Transverse colon (tissue), 4 donors: Measurements from ENCODE around the gene MAPKAP1. TPM values are rescaled to one million over a fixed set of nuclear protein-coding genes. Genes with fewer than 3 reads are reported as not detected.

ENCODE experiments used
- DNase-seq: peaks from one replicate; pipeline ENCODE4 v3.0.0-alpha.2; 2019
- H3K27ac ChIP-seq, 4 donors: fragments of 200-600 bp; sonication (generic); 2 replicates each; pipeline ENCODE4 v1.5.1; 2016 to 2018; ENCODE audit warnings: inconsistent platforms in 4 of 4
- H3K27me3 ChIP-seq: fragments of 200-600 bp; sonication (generic); 2 replicates; pipeline ENCODE4 v1.5.1; 2017; ENCODE audit warnings: inconsistent platforms
- H3K36me3 ChIP-seq, 4 donors: fragments of 200-600 bp; sonication (generic); 2 replicates each; pipeline ENCODE4 v1.5.1; 2017 to 2019; ENCODE audit warnings: inconsistent platforms in 4 of 4
- H3K4me1 ChIP-seq, 4 donors: fragments of 200-600 bp; sonication (generic); 2 replicates each; pipeline ENCODE4 v1.5.1; 2017 to 2020; ENCODE audit warnings: inconsistent platforms in 4 of 4
- H3K4me3 ChIP-seq, 4 donors: fragments of 200-600 bp; sonication (generic); 1 replicate in 1 of 4; 2 replicates in 3 of 4; pipeline versions ENCODE4 v1.5.1 to v1.6.1; 2017 to 2019; ENCODE audit warnings: inconsistent platforms in 4 of 4
- H3K9me3 ChIP-seq, 2 donors: fragments of 200-600 bp; sonication (generic); 2 replicates each; pipeline ENCODE4 v1.5.1; 2017 to 2019; ENCODE audit warnings: inconsistent platforms in 2 of 2
- EP300 ChIP-seq: sonication (generic); formaldehyde crosslinking; IDR thresholded peaks from one replicate; pipeline ENCODE4 v1.6.1; 2017; ENCODE audit warnings: antibody characterized with exemption, low read depth
- POLR2A ChIP-seq: fragments of 450-650 bp; IDR thresholded peaks from one replicate; pipeline ENCODE4 v1.6.1; 2016; ENCODE audit warnings: antibody characterized with exemption, mild to moderate bottlenecking, moderate library complexity
- POLR2AphosphoS5 ChIP-seq, 3 donors: sonication (generic); formaldehyde crosslinking; IDR thresholded peaks; one replicate each; pipeline ENCODE4 v1.6.1; 2016; ENCODE audit warnings: antibody characterized with exemption in 3 of 3
- WGBS, 2 donors: methylation state at CpG; one replicate each; pipeline ENCODE4 v1.1.5; 2018; ENCODE audit warnings: low coverage in 1 of 2; 5-methylcytosine and 5-hydroxymethylcytosine counted together
- in situ Hi-C, 4 donors: fragments of 200-750 bp; cut with MboI; loops; one replicate each; pipeline versions ENCODE4 v1.15.0 to v1.15.1; 2017; ENCODE audit warnings: low sequenced_read_pairs in 3 of 4, low pct_ligation_motif_present in 1 of 4, low pct_unique_long_range_greater_than_20kb in 1 of 4
- intact Hi-C: fragments of 100-400 bp; cut with DNase I; formaldehyde crosslinking; loops from one replicate; pipeline ENCODE4 v1.15.1; 2023; ENCODE audit warnings: low total_unique reads
- total RNA-seq, 4 donors: library from RNA; depleted of rRNA; stranded (reverse); fragments of >200 nt; gene quantifications; one replicate each; pipeline ENCODE4 v1.1.0, GENCODE V29; 2016
- TF ChIP-seq, protein P1 (sequence below), 5 experiments: fragments of 200-600 bp in 3 of 5; fragments of 450-650 bp in 2 of 5; sonication (generic) in 3 of 5; IDR thresholded peaks; 1 replicate in 2 of 5; 2 replicates in 3 of 5; pipeline ENCODE4 v1.5.1; 2016 to 2017; ENCODE audit warnings: antibody characterized with exemption in 5 of 5, inconsistent platforms in 3 of 5, mild to moderate bottlenecking in 2 of 5, moderate library complexity in 1 of 5

The MAPKAP1 gene
- total RNA-seq, 4 donors from 2014 or later, result 59.8 to 83.4 (median 71.2) TPM

DNA sequence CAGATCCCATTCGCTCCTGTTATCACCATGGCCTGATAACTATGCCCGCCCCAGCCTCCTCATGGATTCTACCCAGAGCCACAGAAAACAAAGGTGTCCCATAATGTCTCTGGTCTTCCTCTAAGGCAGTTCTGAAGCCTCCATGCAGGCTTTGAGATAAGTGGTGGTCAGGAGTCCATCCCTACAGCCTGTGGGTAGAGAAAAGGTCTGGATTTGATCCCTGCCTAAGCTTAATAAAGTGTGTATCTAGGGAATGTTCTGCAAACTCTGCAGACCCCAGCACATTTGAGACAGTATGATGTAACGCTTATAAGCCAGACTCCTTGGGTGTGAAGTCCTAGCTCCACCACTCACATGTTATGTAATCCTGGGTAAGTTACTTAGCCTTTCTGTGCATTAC lies 187.3 kb downstream of the MAPKAP1 start:
- no peak overlapping the region for H3K27ac ChIP-seq
- H3K4me3 ChIP-seq, result no peak overlapping the region
- TF ChIP-seq POLR2A (no peak), EP300 (no peak), POLR2AphosphoS5 (IDR thresholded peaks at IDR 0.05) (no peak)
- TF ChIP-seq, protein P1, sequence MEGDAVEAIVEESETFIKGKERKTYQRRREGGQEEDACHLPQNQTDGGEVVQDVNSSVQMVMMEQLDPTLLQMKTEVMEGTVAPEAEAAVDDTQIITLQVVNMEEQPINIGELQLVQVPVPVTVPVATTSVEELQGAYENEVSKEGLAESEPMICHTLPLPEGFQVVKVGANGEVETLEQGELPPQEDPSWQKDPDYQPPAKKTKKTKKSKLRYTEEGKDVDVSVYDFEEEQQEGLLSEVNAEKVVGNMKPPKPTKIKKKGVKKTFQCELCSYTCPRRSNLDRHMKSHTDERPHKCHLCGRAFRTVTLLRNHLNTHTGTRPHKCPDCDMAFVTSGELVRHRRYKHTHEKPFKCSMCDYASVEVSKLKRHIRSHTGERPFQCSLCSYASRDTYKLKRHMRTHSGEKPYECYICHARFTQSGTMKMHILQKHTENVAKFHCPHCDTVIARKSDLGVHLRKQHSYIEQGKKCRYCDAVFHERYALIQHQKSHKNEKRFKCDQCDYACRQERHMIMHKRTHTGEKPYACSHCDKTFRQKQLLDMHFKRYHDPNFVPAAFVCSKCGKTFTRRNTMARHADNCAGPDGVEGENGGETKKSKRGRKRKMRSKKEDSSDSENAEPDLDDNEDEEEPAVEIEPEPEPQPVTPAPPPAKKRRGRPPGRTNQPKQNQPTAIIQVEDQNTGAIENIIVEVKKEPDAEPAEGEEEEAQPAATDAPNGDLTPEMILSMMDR (IDR thresholded peaks at IDR 0.05), result no peak
- no peaks in the 10 kb centered on the region for H3K36me3 ChIP-seq
- H3K27me3 ChIP-seq, result no peaks in the 10 kb centered on the region
- H3K4me1 ChIP-seq, result peaks cover 9 to 27% (median 19%) of the 10 kb centered on the region in 4 donors
- 92 to 95% methylated on average over 2 to 3 of the region's 3 CpGs for WGBS, 2 donors
- in situ Hi-C loops, result no loop called here
- no peak for DNase-seq
- intact Hi-C loops, result no loop called here
- H3K9me3 ChIP-seq, result no peaks in the 10 kb centered on the region

DNA sequence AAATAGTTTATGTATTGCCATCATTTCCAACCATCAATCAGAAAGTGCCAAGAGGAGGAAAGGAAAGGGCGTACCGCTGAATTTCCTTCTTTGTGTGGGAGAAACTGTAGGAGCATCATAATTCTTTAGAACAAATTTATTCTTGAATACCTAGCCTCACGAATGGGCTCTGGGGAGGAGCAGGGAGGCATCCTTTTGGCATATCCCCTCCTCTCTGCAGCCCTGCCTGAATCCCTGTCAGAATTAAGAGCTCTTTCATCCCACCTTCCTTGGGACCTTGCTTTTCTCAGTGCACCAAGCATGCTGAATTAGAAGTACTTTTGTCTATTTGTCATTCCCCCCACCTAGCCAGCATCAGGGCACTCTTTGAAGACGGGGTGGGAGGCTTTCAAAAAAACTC lies 189.4 kb downstream of the MAPKAP1 start:
- Histone ChIP-seq H3K27me3 (no peaks in the 10 kb centered on the region), H3K27ac (no peak overlapping the region), H3K9me3 (no peaks in the 10 kb centered on the region), H3K4me3 (no peak overlapping the region), H3K36me3 (no peaks in the 10 kb centered on the region), H3K4me1 (peaks cover 7 to 37% (median 24%) of the 10 kb centered on the region in 4 donors)
- TF ChIP-seq POLR2A (no peak), EP300 (no peak), POLR2AphosphoS5 (IDR thresholded peaks at IDR 0.05) (no peak)
- intact Hi-C loops (no loop called here), in situ Hi-C loops (no loop called here)
- DNase-seq, result no peak
- 69 to 86% methylated on average over 3 to 4 of the region's 4 CpGs for WGBS, 2 donors

DNA sequence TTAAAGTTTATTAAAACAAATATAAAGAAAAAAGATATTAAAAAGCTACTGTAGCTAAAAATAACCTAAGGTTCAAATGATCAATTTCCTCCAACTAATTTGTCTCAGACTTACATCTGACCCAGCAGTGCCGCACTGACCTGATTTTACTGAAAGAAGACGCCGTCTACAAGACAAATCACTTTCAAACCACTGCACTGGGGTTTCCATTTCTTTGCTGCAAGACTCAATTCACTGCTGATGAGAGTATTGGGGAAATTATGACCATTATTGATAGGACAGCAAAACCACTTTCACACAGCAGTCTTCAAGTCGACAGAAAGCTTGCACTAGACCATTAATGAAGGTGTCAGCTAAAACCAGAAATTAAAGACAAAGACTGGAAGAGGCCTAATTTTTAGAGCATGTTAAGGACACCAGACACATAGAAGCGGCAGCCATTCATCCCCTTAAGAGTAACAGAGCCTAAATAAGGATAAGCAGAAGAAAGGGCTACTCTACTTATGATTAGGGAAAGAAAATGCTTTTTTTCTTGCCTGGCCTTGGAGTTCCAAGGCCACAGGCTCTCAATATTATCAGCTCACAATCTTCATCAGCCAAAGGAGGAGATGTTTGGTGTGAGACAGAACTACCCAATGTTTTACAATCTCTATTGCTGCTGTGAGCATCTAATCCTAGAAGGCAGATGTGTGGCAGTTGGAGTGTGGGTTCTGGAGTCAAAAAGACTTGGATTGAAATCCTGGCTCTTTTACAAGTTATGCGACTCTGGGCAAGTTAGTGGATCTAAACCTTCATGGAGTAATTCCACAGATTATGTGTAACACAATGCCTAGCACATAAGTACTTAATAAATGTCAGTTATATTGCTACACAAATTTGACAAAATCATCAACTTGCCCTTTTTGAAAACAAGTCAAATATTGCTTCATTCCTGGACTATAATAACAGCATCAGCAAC lies 190.7 kb downstream of the MAPKAP1 start:
- peaks cover 3 to 38% (median 23%) of the 10 kb centered on the region in 4 donors for H3K4me1 ChIP-seq
- intact Hi-C loops, result no loop called here
- H3K27me3 ChIP-seq, result no peaks in the 10 kb centered on the region
- no peak for DNase-seq
- no peaks in the 10 kb centered on the region for H3K9me3 ChIP-seq
- H3K36me3 ChIP-seq, result no peaks in the 10 kb centered on the region
- TF ChIP-seq, protein P1 (IDR thresholded peaks at IDR 0.05), result no peak
- no peak for TF ChIP-seq EP300
- TF ChIP-seq POLR2A, result no peak
- in situ Hi-C loops, result no loop called here
- H3K4me3 ChIP-seq, result no peak overlapping the region
- WGBS, 2 donors, result 87 to 88% methylated on average over 4 to 6 of the region's 6 CpGs
- no peak overlapping the region for H3K27ac ChIP-seq

- TF ChIP-seq, protein P1 (IDR thresholded peaks at IDR 0.05), result no peak
- no peak for TF ChIP-seq POLR2A
- TF ChIP-seq POLR2AphosphoS5 (IDR thresholded peaks at IDR 0.05), result no peak
- no peak for TF ChIP-seq EP300
- in situ Hi-C loops, result no loop called here
- H3K4me3 ChIP-seq, result no peak overlapping the region
- H3K9me3 ChIP-seq, result no peaks in the 10 kb centered on the region
- intact Hi-C loops, result no loop called here
- no peak overlapping the region for H3K27ac ChIP-seq
- H3K4me1 ChIP-seq, result peaks cover 3 to 34% (median 20%) of the 10 kb centered on the region in 4 donors
- no peaks in the 10 kb centered on the region for H3K36me3 ChIP-seq
- DNase-seq, result no peak
- 83 to 85% methylated on average over 5 of the region's 5 CpGs for WGBS, 2 donors
- H3K27me3 ChIP-seq, result no peaks in the 10 kb centered on the region
Observed at GRCh38 chr9:125515281-125515680, 191.7 kb downstream of the MAPKAP1 start.
